K562 (cell line): ENCODE measurements around the gene CCDC159. TPM values are rescaled to one million over a fixed set of nuclear protein-coding genes. Genes with fewer than 3 reads are reported as not detected.
A peak's percentile ranks its signal among the peaks of the same experiment; 100 is the strongest.

Source experiments
- ARID3A ChIP-seq: IDR thresholded peaks from 2 replicates; pipeline ENCODE4 v1.6.1; 2012; ENCODE audit warnings: low read depth, low read length, improper control_type of control experiment, borderline replicate concordance
- ATF7 ChIP-seq: fragments of 450-650 bp; IDR thresholded peaks from 2 replicates; pipeline ENCODE4 v1.7.1; 2014; ENCODE audit warnings: mild to moderate bottlenecking, moderate library complexity
- CEBPG ChIP-seq, 3 experiments: fragments of 200-800 bp in 1 of 3; sonication (Bioruptor generic) in 1 of 3; sonication (generic) in 1 of 3; formaldehyde crosslinking in 1 of 3; IDR thresholded peaks in 2 of 3; conservative IDR thresholded peaks in 1 of 3; 2 replicates each; pipeline versions ENCODE4 v1.6.1 to v1.8.0; 2016 to 2022; ENCODE audit warnings: missing compliant biosample characterization in 2 of 3, missing genetic modification characterization in 2 of 3, mild to moderate bottlenecking in 1 of 3, missing genetic modification reagents in 1 of 3
- FOXK2 ChIP-seq, 2 experiments: fragments of 450-650 bp; IDR thresholded peaks in 1 of 2; conservative IDR thresholded peaks in 1 of 2; 2 replicates each; pipeline ENCODE4 v1.6.1; 2016; ENCODE audit warnings: low read depth in 2 of 2, mild to moderate bottlenecking in 1 of 2
- HCFC1 ChIP-seq: IDR thresholded peaks from 2 replicates; pipeline ENCODE4 v1.6.1; 2012; ENCODE audit warnings: low read depth, low read length, improper control_type of control experiment
- KDM4B ChIP-seq, 2 experiments: fragments of 450-650 bp in 1 of 2; sonication (generic) in 1 of 2; IDR thresholded peaks; 2 replicates each; pipeline ENCODE4 v1.6.1; 2016 to 2017; ENCODE audit warnings: borderline replicate concordance in 2 of 2, antibody characterized with exemption in 1 of 2, low read depth in 1 of 2, mild to moderate bottlenecking in 1 of 2
- MBD2 ChIP-seq: sonication (generic); IDR thresholded peaks from 2 replicates; pipeline ENCODE4 v1.6.1; 2016; ENCODE audit warnings: low read depth, borderline replicate concordance
- MCM2 ChIP-seq: fragments of 450-650 bp; IDR thresholded peaks from 2 replicates; pipeline ENCODE4 v1.6.1; 2017; ENCODE audit warnings: low read depth, mild to moderate bottlenecking
- NBN ChIP-seq: fragments of 450-650 bp; IDR thresholded peaks from 2 replicates; pipeline ENCODE4 v1.6.1; 2016; ENCODE audit warnings: low read depth, mild to moderate bottlenecking
- PHF8 ChIP-seq: fragments of 200-600 bp; sonication (generic); IDR thresholded peaks from 2 replicates; pipeline ENCODE4 v1.6.1; 2012; ENCODE audit warnings: mixed run types, mild to moderate bottlenecking, inconsistent platforms, low read length, moderate library complexity, borderline replicate concordance
- SMAD3 ChIP-seq: fragments of 450-650 bp; formaldehyde crosslinking; conservative IDR thresholded peaks from 2 replicates; pipeline ENCODE4 v1.4.0; 2020; ENCODE audit warnings: mild to moderate bottlenecking
- SOX6 ChIP-seq: fragments of 450-650 bp; IDR thresholded peaks from 2 replicates; pipeline ENCODE4 v1.6.1; 2014; ENCODE audit warnings: mild to moderate bottlenecking
- TAF7 ChIP-seq: fragments of 450-650 bp; IDR thresholded peaks from 2 replicates; pipeline ENCODE4 v1.6.1; 2016; ENCODE audit warnings: missing genetic modification characterization, missing compliant biosample characterization
- TBP ChIP-seq: optimal IDR thresholded peaks from 2 replicates; pipeline ENCODE3; 2011; ENCODE audit warnings: low read depth, low read length, improper control_type of control experiment
- TEAD4 ChIP-seq, 2 experiments: sonication (generic) in 1 of 2; formaldehyde crosslinking in 1 of 2; IDR thresholded peaks; 2 replicates each; pipeline versions ENCODE4 v1.6.1 to v1.8.0; 2012 to 2022; ENCODE audit warnings: borderline replicate concordance in 1 of 2, inconsistent platforms in 1 of 2, low read length in 1 of 2, mild to moderate bottlenecking in 1 of 2, missing genetic modification reagents in 1 of 2
- ZBTB11 ChIP-seq, 3 experiments: fragments of 200-800 bp in 1 of 3; fragments of 250-450 bp in 1 of 3; fragments of 450-650 bp in 1 of 3; sonication (Bioruptor Pico) in 1 of 3; sonication (Bioruptor generic) in 1 of 3; formaldehyde crosslinking in 1 of 3; IDR thresholded peaks; 2 replicates each; pipeline versions ENCODE4 v1.6.1 to v1.8.0; 2016 to 2022; ENCODE audit warnings: mild to moderate bottlenecking in 2 of 3, missing genetic modification characterization in 2 of 3, missing compliant biosample characterization in 1 of 3, moderate library complexity in 1 of 3
- ZNF232 ChIP-seq: sonication (generic); formaldehyde crosslinking; IDR thresholded peaks from 2 replicates; pipeline ENCODE4 v1.8.0; 2022; ENCODE audit warnings: mild to moderate bottlenecking, missing genetic modification reagents
- ZNF384 ChIP-seq: IDR thresholded peaks from 2 replicates; pipeline ENCODE4 v1.6.1; 2012; ENCODE audit warnings: low read depth, low read length, improper control_type of control experiment
- ZNF444 ChIP-seq: fragments of 250-450 bp; sonication (Bioruptor Pico); IDR thresholded peaks from 2 replicates; pipeline ENCODE4 v1.4.0; 2020; ENCODE audit warnings: mild to moderate bottlenecking, moderate library complexity
- ZNF785 ChIP-seq: fragments of 250-450 bp; sonication (Bioruptor Pico); IDR thresholded peaks from 2 replicates; pipeline ENCODE4 v1.4.0; 2020; ENCODE audit warnings: mild to moderate bottlenecking
- ZNF79 ChIP-seq: fragments of 250-450 bp; sonication (Bioruptor Pico); IDR thresholded peaks from 2 replicates; pipeline ENCODE4 v1.4.0; 2020; ENCODE audit warnings: low read depth, mild to moderate bottlenecking, moderate library complexity
- polyA plus RNA-seq, 8 experiments: library from polyadenylated mRNA; depleted of rRNA in 4 of 8; stranded (reverse) in 5 of 8; unstranded in 3 of 8; fragments of >200 nt; fragmentation: Nextera tagmentation in 2 of 8; fragmentation: Illumina TruSeq in 1 of 8; extraction: Ambion mirVana in 2 of 8; extraction: Trizol in 1 of 8; gene quantifications; 2 replicates each; pipeline versions ENCODE4 v1.2.1 to v1.2.3, GENCODE V29; 2011 to 2014; ENCODE audit warnings: inconsistent platforms in 1 of 8, missing spikeins in 1 of 8
- total RNA-seq, 7 experiments: library from RNA; depleted of rRNA in 6 of 7; stranded (reverse); fragments of >200 nt in 6 of 7; fragmentation: Illumina TruSeq in 2 of 7; extraction: Trizol in 2 of 7; gene quantifications; 2 replicates each; pipeline versions ENCODE4 v1.2.1 to v1.2.3, GENCODE V29; 2011 to 2021; ENCODE audit warnings: low replicate concordance in 1 of 7

The CCDC159 gene
- total and polyA plus RNA-seq, 9 of the 15 experiments (the other 6 are each of a cell fraction or from before 2014, with no cell fraction given), result 0.68 to 10.1 (median 4.7) TPM

- TF ChIP-seq ZBTB11 (CRISPR knock-in tag; IDR thresholded peaks at IDR 0.05), result peak in 2 of 3 experiments; percentile 44 to 78; a peak in 3 of 6 replicates
- no peak for TF ChIP-seq ZNF232 (CRISPR knock-in tag)
- no peak; the same call in 1 of the 2 replicates for TF ChIP-seq HCFC1
- TF ChIP-seq MCM2, result no peak
- TF ChIP-seq TAF7 (tag), result peak; percentile 81
- no peak for TF ChIP-seq ZNF79 (CRISPR knock-in tag)
- peak; percentile 63 to 73; a peak in 3 of 4 replicates for TF ChIP-seq FOXK2 (conservative IDR thresholded peaks at IDR 0.05 in 1 of 2, IDR thresholded peaks at IDR 0.05 in 1 of 2; ENCODE audit: low read depth in 2 of 2)
- TF ChIP-seq KDM4B (IDR thresholded peaks at IDR 0.05; ENCODE audit: borderline replicate concordance in 2 of 2, low read depth in 1 of 2), result 0 out of 4 replicates have a peak, but pooled peaks of 1 of the 2 experiments have one; percentile 24
- TF ChIP-seq MBD2, result peak; percentile 79
- TF ChIP-seq PHF8, result peak; percentile 99
- TF ChIP-seq ZNF384, result no peak
- peak; percentile 79 for TF ChIP-seq TBP
- TF ChIP-seq ZNF444, result no peak
- TF ChIP-seq CEBPG (CRISPR knock-in tag; IDR thresholded peaks at IDR 0.05), result peak; percentile 64; the same call in 1 of the 2 replicates
- TF ChIP-seq CEBPG (tag; conservative IDR thresholded peaks at IDR 0.05 in 1 of 2, IDR thresholded peaks at IDR 0.05 in 1 of 2), result peak; percentile 77 to 80
- peak; percentile 66 for TF ChIP-seq SOX6
- 0 out of 2 replicates have a peak, but pooled peaks have one; percentile 3 for TF ChIP-seq TEAD4 (IDR thresholded peaks at IDR 0.05; ENCODE audit: low read length)
- no peak for TF ChIP-seq TEAD4 (CRISPR knock-in tag; IDR thresholded peaks at IDR 0.05; ENCODE audit: borderline replicate concordance)
- peak; percentile 87 for TF ChIP-seq ATF7
- 0 out of 2 replicates have a peak, but pooled peaks have one; percentile 24 for TF ChIP-seq SMAD3
- TF ChIP-seq NBN, result 0 out of 2 replicates have a peak, but pooled peaks have one; percentile 11
- no peak for TF ChIP-seq ZNF785 (CRISPR knock-in tag)
- peak; percentile 71; the same call in 1 of the 2 replicates for TF ChIP-seq ARID3A
Observed at GRCh38 chr19:11374433-11375142, 28.3 kb downstream of the CCDC159 start, which contains the start of gene SWSAP1 (continued).
